Fibroblast of skin of scalp (primary cell): Measurements from ENCODE around the gene PRKN.
"Not testable (repeated sequence)": the region's sequence is repeated elsewhere in the genome, so short reads cannot be mapped to it uniquely, and the experiment has no call there.

ENCODE experiments used
- DNase-seq: peaks from one replicate; pipeline ENCODE4 v3.0.0-alpha.2; 2013

The PRKN gene

DNA sequence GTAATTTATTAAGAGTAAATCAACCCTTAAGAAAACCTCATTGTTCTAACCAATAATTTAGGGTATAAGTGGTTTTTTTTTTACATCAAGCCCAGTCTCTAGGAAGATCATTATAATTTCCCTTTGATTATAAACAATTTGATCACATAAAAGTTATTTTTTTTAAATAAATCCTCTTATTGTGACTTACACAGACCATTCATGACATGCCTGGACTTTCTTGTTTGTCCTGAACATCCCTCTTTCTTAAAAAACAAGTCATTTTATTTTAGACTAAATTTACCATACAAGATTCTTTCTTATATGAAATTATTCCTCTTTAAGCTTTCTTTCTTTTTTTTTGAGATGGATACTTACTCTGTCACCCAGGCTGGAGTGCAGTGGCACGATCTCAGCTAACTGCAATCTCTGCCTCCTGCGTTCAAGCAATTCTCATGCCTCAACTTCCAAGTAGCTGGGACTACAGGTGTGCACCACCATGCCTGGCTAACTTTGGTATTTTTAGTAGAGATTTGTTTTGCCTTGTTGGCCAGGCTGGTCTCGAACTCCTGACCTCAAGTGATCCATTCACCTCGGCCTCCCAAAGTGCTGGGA, 1400.1 kb downstream of the PRKN start:
- DNase-seq, result no peak

DNA sequence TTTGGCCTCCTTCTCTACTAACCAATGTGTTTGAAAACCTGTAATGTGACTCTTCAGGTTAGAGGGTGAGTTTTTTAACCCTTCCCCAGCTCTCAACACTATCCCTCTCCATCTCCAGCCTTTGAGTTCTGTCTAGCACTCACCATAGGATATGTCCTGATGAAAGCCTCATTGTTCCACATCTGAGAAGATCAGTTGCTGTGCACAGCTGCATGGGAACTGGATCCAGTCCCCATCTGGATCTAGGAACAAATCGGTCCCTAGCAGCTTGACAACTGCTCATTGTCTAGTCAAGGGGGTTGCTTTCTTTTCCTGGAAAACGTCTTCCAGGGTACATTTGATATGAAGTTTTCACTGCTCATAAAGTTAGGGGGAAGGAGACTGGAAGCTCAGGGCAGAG, 1408.3 kb downstream of the PRKN start:
- DNase-seq, result no peak

GRCh38 chr6:161318456-161318855, 1409.1 kb downstream of the PRKN start:
- DNase-seq, result no peak

DNA sequence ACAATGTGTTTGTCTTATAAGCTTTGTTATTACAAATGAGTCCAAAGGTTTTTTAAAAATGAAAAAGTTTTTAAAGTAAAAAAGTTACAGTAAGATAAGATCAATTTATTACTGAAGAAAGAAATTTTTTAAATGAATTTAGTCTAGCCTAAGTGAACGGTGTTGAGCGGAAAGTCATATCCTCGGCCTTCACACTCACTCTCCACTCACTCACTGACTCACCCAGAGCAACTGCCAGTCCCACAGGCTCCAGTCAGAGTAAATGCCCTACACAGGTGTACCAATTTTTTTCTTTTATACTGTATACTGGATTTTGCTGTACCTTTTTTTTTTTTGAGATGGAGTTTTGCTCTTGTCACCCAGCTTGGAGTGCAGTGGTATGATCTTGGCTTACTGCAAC, 1411.0 kb downstream of the PRKN start:
- DNase-seq, result no peak

GRCh38 chr6:161315246-161315917, 1412.2 kb downstream of the PRKN start:
- not testable (repeated sequence) for DNase-seq

GRCh38 chr6:161314541-161315245, 1412.9 kb downstream of the PRKN start:
- DNase-seq, result not testable (repeated sequence)

DNA sequence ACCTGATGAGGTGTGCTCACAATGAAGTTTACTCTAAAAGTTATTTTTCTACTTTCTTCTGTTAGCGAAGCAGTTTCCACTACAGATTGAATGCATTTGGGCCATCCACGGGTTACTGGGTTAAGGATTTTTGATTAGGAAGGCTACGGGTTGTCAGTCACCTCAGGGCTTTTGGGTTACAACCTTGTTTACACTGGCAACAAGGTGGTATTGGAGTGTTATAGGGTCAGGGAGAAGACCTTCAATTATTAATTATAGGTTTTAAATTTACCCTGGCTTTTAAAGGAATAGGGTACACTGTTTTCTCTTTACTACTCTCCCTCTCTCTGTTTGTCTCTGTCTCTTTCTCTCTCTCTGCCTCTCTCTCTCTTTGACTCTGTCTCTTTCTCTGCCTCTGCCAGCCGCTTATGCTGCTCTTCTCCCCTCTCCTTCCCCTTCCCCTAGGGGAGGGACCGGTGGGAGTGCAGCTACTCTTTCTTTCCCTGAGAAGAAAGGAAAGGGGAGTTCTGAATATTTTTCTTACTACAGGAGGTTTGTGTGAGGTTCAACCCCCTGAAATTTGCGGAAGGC, 1413.5 kb downstream of the PRKN start:
- no peak for DNase-seq

- not testable (repeated sequence) for DNase-seq
Observed at GRCh38 chr6:161313475-161313874, 1414.1 kb downstream of the PRKN start.

GRCh38 chr6:161309774-161310173, 1417.8 kb downstream of the PRKN start:
- DNase-seq, result not testable (repeated sequence)

- DNase-seq, result no peak
Observed at GRCh38 chr6:161308075-161308655, 1419.4 kb downstream of the PRKN start.

DNA sequence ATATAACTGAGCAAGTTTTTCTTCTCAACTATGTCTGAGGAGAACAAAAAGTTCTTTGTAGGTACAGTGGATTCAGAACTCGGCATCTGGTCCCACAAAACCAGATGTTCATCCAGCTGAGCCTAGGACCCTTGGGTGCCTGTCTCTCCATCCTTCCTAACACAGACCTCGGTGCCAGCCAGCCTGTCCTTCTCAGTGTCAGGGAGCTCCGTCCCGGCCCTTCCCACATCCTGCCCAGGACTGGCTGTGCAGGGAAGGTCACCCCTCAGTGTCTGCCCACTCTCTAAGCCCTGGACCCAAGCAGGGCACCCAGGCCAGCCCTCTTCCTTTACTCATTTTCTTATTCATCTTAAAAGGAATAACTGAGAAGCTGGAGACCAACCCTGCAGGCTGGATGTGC, 1421.7 kb downstream of the PRKN start:
- DNase-seq, result no peak

DNA sequence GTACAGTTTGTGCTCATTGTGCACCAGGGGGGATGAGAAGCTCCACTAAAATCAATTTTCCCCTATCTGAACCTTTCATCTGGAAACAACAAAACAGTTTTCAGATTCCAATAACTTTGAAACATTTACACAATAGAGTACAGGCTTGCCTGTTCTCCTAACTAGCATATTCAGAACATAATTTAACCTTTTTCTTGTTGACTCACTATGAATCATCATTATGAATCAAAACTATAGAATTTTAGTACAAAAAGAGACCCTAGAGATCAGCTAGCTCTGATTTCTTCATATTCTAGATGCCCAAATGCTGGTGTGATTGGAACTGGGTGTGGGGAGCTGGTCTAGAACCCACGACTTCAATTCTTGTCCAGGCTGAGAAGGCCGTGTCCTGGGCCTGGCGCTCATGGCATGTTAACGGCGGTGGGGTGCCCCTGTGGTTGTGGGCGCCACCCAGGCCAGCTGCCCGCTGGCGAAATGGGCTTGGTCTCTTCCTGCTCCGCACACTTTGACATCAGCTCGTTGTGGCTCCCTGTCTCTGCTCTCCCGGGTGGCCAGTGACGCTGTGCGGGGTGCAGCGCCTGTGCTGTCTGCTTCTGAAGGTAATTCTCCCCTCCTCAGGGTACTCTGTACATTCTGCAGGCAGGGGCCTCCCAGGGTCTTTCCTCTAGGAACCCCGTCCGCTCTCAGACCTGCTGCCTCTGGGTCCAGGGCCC, 1423.8 kb downstream of the PRKN start:
- DNase-seq, result peak; percentile 39

GRCh38 chr6:161302949-161303348, 1424.6 kb downstream of the PRKN start:
- no peak for DNase-seq

DNA sequence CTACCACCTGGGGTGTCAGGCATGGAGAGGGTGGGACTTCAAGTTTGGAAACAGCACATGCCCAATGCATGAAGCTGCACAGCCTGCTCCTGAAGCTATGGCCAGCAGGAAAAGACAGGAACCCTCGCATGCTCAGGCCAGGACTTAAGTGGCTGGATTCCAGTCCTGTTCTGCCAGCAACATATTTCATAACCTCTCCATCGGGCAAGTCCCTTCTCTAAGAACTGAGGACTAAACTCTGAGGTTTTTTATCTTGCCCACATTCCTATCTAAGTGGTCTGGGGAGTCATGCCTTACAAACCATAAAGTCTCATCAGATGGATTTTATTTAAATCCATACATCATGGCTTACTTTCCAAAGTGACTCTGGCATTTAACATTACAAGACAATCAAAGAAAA, 1426.2 kb downstream of the PRKN start:
- DNase-seq, result peak; percentile 72

DNA sequence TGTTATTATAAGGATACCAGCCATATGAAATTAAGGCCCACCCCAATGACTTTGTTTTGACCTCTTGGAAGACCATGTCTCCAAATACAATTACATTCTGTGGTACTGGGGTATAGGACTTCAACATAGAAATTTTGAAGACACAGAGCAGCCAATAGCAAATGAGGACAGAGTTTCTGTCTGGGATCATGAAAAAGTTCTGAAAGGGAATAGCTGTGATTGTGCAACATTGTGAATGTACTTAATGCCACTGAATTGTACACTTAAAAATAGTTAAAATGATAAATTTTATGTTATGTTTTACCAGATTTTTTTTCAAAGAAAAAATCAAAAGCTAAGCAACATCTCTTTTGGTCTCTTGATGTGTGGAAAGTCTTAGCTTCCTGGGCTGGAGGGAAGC, 1426.7 kb downstream of the PRKN start:
- DNase-seq, result no peak

- no peak for DNase-seq
Observed at GRCh38 chr6:161299726-161300125, 1427.8 kb downstream of the PRKN start.
